ENCODE measurements around the gene PRPF40B. TPM values are rescaled to one million over a fixed set of nuclear protein-coding genes. Genes with fewer than 3 reads are reported as not detected.

PRPF40B gene
- total and polyA plus RNA-seq, 2 experiments from 2014 or later, result 11.1 to 30.1 TPM

GRCh38 chr12:49624921-49625577 is 1.7 kb downstream of the PRPF40B start:
- WGBS (ENCODE audit: low lambda C conversion rate, missing lambda C conversion rate), result 82% methylated on average over 4 of the region's 4 CpGs
- peak overlapping the region; percentile 17 for H3K27ac ChIP-seq
- no peak overlapping the region for H3K4me2 ChIP-seq

GRCh38 chr12:49626169-49626835 is 2.9 kb downstream of the PRPF40B start:
- no peak overlapping the region for H3K27ac ChIP-seq

More at GRCh38 chr12:49624921-49625577, 1.7 kb downstream of the PRPF40B start:
- no peak for DNase-seq (ENCODE audit: low spot score)
- Histone ChIP-seq H3K4me1 (ENCODE audit: insufficient read depth) (peaks cover 10% of the 10 kb centered on the region), H3K79me2 (no peaks in the 10 kb centered on the region), H3K9me2 (replicated peaks; ENCODE audit: insufficient read depth) (no peaks in the 10 kb centered on the region), H3K36me3 (replicated peaks; ENCODE audit: insufficient read depth, low read depth) (no peaks in the 10 kb centered on the region), H4K20me1 (ENCODE audit: insufficient read depth, poor library complexity, severe bottlenecking) (no peaks in the 10 kb centered on the region), H3K9me3 (ENCODE audit: low read depth) (no peaks in the 10 kb centered on the region), H2AFZ (no peak overlapping the region), H3K4me3 (no peak overlapping the region), H3K27me3 (no peaks in the 10 kb centered on the region)
- TF ChIP-seq EZH2 (IDR thresholded peaks at IDR 0.05; ENCODE audit: borderline replicate concordance), result no peak
- no peak for TF ChIP-seq CTCF (IDR thresholded peaks at IDR 0.05; ENCODE audit: poor library complexity)
- TF ChIP-seq EZH2phosphoT487 (IDR thresholded peaks at IDR 0.05; ENCODE audit: low read depth, severe bottlenecking, unreplicated experiment), result no peak

GRCh38 chr12:49626836-49627235 is 3.5 kb downstream of the PRPF40B start:
- DNase-seq (ENCODE audit: low spot score), result no peak
- Histone ChIP-seq H3K4me2 (no peak overlapping the region), H3K27me3 (no peaks in the 10 kb centered on the region), H3K27ac (no peak overlapping the region), H3K9me2 (replicated peaks; ENCODE audit: insufficient read depth) (no peaks in the 10 kb centered on the region), H2AFZ (no peak overlapping the region), H3K36me3 (replicated peaks; ENCODE audit: insufficient read depth, low read depth) (no peaks in the 10 kb centered on the region), H3K4me3 (no peak overlapping the region), H3K4me1 (ENCODE audit: insufficient read depth) (peaks cover 6% of the 10 kb centered on the region), H4K20me1 (ENCODE audit: insufficient read depth, poor library complexity, severe bottlenecking) (no peaks in the 10 kb centered on the region), H3K79me2 (no peaks in the 10 kb centered on the region), H3K9me3 (ENCODE audit: low read depth) (no peaks in the 10 kb centered on the region)
- 73% methylated on average over 1 of the region's 1 CpG for WGBS (ENCODE audit: low lambda C conversion rate, missing lambda C conversion rate)
- TF ChIP-seq CTCF (IDR thresholded peaks at IDR 0.05; ENCODE audit: poor library complexity) (no peak), EZH2 (IDR thresholded peaks at IDR 0.05; ENCODE audit: borderline replicate concordance) (no peak), EZH2phosphoT487 (IDR thresholded peaks at IDR 0.05; ENCODE audit: low read depth, severe bottlenecking, unreplicated experiment) (no peak)

More at GRCh38 chr12:49626169-49626835, 2.9 kb downstream of the PRPF40B start:
- Histone ChIP-seq H3K4me3 (no peak overlapping the region), H3K36me3 (replicated peaks; ENCODE audit: insufficient read depth, low read depth) (no peaks in the 10 kb centered on the region), H2AFZ (no peak overlapping the region), H3K9me2 (replicated peaks; ENCODE audit: insufficient read depth) (no peaks in the 10 kb centered on the region), H4K20me1 (ENCODE audit: insufficient read depth, poor library complexity, severe bottlenecking) (no peaks in the 10 kb centered on the region), H3K4me2 (no peak overlapping the region), H3K27me3 (no peaks in the 10 kb centered on the region), H3K9me3 (ENCODE audit: low read depth) (no peaks in the 10 kb centered on the region), H3K4me1 (ENCODE audit: insufficient read depth) (peaks cover 10% of the 10 kb centered on the region), H3K79me2 (no peaks in the 10 kb centered on the region)
- DNase-seq (ENCODE audit: low spot score), result no peak
- TF ChIP-seq EZH2 (IDR thresholded peaks at IDR 0.05; ENCODE audit: borderline replicate concordance) (no peak), EZH2phosphoT487 (IDR thresholded peaks at IDR 0.05; ENCODE audit: low read depth, severe bottlenecking, unreplicated experiment) (no peak), CTCF (IDR thresholded peaks at IDR 0.05; ENCODE audit: poor library complexity) (no peak)
- WGBS (ENCODE audit: low lambda C conversion rate, missing lambda C conversion rate), result 87% methylated on average over 6 of the region's 6 CpGs
